Esophagus muscularis mucosa (tissue), 4 donors: Measurements from ENCODE around the gene NOD2. TPM values are rescaled to one million over a fixed set of nuclear protein-coding genes. Genes with fewer than 3 reads are reported as not detected.
A peak's percentile ranks its signal among the peaks of the same experiment; 100 is the strongest.

Experiments used
- DNase-seq: peaks from one replicate; pipeline ENCODE4 v3.0.0-alpha.2; 2017; ENCODE audit errors: extremely low spot score
- H3K27ac ChIP-seq, 4 donors: fragments of 200-600 bp; sonication (generic); replicated peaks in 1 of 4; 1 replicate in 3 of 4; 2 replicates in 1 of 4; pipeline ENCODE4 v1.5.1; 2016 to 2019; ENCODE audit warnings: mild to moderate bottlenecking in 1 of 4
- H3K27me3 ChIP-seq, 4 donors: fragments of 200-600 bp; sonication (generic); one replicate each; pipeline versions ENCODE4 v1.5.1 to v1.6.0; 2016 to 2019
- H3K36me3 ChIP-seq, 4 donors: fragments of 200-600 bp; sonication (generic); one replicate each; pipeline ENCODE4 v1.5.1; 2016 to 2019
- H3K4me1 ChIP-seq, 4 donors: fragments of 200-600 bp; sonication (generic); one replicate each; pipeline ENCODE4 v1.5.1; 2016 to 2019
- H3K4me3 ChIP-seq, 4 donors: fragments of 200-600 bp; sonication (generic); 1 replicate in 2 of 4; 2 replicates in 2 of 4; pipeline ENCODE4 v1.5.1; 2016 to 2019; ENCODE audit warnings: mild to moderate bottlenecking in 4 of 4, moderate library complexity in 1 of 4
- H3K9me3 ChIP-seq, 4 donors: fragments of 200-600 bp; sonication (generic); 1 replicate in 3 of 4; 2 replicates in 1 of 4; pipeline ENCODE4 v1.5.1; 2016 to 2019
- EP300 ChIP-seq: sonication (generic); formaldehyde crosslinking; IDR thresholded peaks from one replicate; pipeline ENCODE4 v1.6.1; 2017; ENCODE audit warnings: antibody characterized with exemption
- POLR2A ChIP-seq: fragments of 450-650 bp; IDR thresholded peaks from one replicate; pipeline ENCODE4 v1.6.1; 2017; ENCODE audit warnings: antibody characterized with exemption, moderate library complexity, mild to moderate bottlenecking, low read depth
- POLR2AphosphoS5 ChIP-seq, 2 donors: sonication (generic); formaldehyde crosslinking; IDR thresholded peaks; one replicate each; pipeline ENCODE4 v1.6.1; 2017; ENCODE audit warnings: antibody characterized with exemption in 2 of 2
- WGBS: methylation state at CpG from one replicate; pipeline ENCODE4 v1.1.5; 2018; 5-methylcytosine and 5-hydroxymethylcytosine counted together
- intact Hi-C: fragments of 100-400 bp; cut with DNase I; formaldehyde crosslinking; loops from one replicate; pipeline ENCODE4 v1.15.1; 2023
- total RNA-seq, 4 donors: library from RNA; depleted of rRNA; stranded (reverse); fragments of >200 nt; gene quantifications; one replicate each; pipeline versions ENCODE4 v1.1.0 to v1.2.1, GENCODE V29; 2016
- TF ChIP-seq, protein P1 (sequence below), 3 experiments: fragments of 200-600 bp in 2 of 3; fragments of 450-650 bp in 1 of 3; sonication (generic) in 2 of 3; IDR thresholded peaks; one replicate each; pipeline ENCODE4 v1.5.1; 2017 to 2019; ENCODE audit warnings: antibody characterized with exemption in 3 of 3, mild to moderate bottlenecking in 2 of 3, moderate library complexity in 1 of 3

NOD2 gene
- total RNA-seq, 4 donors from 2014 or later, result 1.2 to 6.0 (median 2.5) TPM

DNA sequence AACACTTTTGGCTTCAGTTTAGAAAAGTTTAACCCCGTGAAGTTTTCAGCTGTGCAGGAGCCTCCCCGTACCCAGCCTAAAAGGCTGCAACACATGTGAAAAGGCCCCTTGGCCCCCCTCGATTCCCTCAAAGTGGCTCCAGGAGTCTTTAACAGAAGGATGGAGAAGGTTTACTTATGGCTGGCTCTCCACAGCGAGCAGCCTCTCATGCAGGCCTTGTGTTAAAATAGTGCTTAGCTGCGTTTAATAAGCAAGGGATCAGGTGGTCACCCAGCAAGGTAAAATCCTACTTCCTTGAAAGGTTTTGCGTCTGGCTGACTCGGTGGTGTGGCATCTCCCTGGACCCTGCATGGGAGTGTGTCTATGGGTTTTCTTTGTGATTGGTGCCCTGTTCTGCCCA, 40.1 kb downstream of the NOD2 start:
- H3K36me3 ChIP-seq, result no peaks in the 10 kb centered on the region
- H3K9me3 ChIP-seq, result no peaks in the 10 kb centered on the region
- peaks cover 0 to 12% (median 6%) of the 10 kb centered on the region in 4 donors for H3K4me1 ChIP-seq
- DNase-seq, result peak; percentile 68
- H3K27me3 ChIP-seq, result no peaks in the 10 kb centered on the region
- H3K4me3 ChIP-seq, result no peak overlapping the region
- intact Hi-C loops, result no loop called here
- TF ChIP-seq, protein P1, sequence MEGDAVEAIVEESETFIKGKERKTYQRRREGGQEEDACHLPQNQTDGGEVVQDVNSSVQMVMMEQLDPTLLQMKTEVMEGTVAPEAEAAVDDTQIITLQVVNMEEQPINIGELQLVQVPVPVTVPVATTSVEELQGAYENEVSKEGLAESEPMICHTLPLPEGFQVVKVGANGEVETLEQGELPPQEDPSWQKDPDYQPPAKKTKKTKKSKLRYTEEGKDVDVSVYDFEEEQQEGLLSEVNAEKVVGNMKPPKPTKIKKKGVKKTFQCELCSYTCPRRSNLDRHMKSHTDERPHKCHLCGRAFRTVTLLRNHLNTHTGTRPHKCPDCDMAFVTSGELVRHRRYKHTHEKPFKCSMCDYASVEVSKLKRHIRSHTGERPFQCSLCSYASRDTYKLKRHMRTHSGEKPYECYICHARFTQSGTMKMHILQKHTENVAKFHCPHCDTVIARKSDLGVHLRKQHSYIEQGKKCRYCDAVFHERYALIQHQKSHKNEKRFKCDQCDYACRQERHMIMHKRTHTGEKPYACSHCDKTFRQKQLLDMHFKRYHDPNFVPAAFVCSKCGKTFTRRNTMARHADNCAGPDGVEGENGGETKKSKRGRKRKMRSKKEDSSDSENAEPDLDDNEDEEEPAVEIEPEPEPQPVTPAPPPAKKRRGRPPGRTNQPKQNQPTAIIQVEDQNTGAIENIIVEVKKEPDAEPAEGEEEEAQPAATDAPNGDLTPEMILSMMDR (IDR thresholded peaks at IDR 0.05), result no peak
- no peak for TF ChIP-seq POLR2AphosphoS5 (IDR thresholded peaks at IDR 0.05)
- no peak for TF ChIP-seq POLR2A
- no peak for TF ChIP-seq EP300
- H3K27ac ChIP-seq, result no peak overlapping the region
- 88% methylated on average over 7 of the region's 7 CpGs for WGBS

DNA sequence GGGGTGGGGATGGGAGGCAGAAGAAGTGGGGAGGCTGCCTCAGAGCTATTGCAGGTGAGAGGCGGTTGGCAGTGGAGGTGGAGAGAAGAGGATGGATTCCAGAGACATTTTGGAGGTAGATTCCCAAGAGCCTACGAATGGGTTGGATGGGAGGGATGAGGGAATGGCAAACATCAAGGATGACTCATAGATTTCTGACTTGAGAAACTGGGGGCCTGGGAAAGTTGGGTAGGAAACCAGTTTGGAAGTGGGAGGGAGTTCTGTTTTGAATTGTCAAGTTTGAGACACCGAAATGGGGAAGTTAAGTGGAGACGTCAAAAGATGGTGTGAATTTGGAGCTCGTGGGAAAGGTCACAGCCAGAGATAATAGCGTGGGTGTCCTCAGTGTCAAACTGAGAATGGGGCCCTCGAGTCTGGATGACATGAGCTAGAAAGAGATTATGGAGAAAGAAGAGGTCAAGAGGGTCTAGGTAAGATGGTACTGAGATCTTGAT, 42.3 kb downstream of the NOD2 start:
- H3K4me3 ChIP-seq, result no peak overlapping the region
- TF ChIP-seq, protein P1 (IDR thresholded peaks at IDR 0.05), result no peak
- TF ChIP-seq POLR2A (no peak), POLR2AphosphoS5 (IDR thresholded peaks at IDR 0.05) (no peak), EP300 (no peak)

DNA sequence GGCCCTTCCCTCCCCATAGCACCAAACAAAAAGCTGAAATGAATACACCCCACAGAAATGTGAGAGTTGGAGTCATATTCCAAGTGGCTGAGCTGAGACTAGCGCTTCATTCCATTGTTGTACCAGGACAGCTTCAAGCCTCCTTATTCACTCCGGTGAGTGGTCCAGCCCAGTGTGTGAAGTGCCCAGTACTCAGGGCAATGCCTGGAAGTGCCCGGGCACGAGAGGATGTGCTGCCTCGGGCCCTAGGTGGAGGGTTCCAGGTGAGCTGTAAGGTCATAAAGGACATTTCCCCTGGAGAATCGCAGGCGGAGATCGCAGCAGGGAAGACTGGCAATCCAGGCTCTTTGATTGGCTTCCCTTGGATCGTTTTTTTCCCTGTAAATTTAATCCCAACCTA, 43.0 kb downstream of the NOD2 start:
- 88% methylated on average over 8 of the region's 9 CpGs for WGBS
- H3K27me3 ChIP-seq, result no peaks in the 10 kb centered on the region
- peaks cover 0 to 15% (median 11%) of the 10 kb centered on the region in 4 donors for H3K4me1 ChIP-seq
- no peaks in the 10 kb centered on the region for H3K36me3 ChIP-seq
- no peaks in the 10 kb centered on the region for H3K9me3 ChIP-seq
- H3K4me3 ChIP-seq, result no peak overlapping the region
- H3K27ac ChIP-seq, result no peak overlapping the region
- intact Hi-C loops, result no loop called here
- peak; percentile 62 for DNase-seq
- TF ChIP-seq, protein P1 (IDR thresholded peaks at IDR 0.05), result no peak
- TF ChIP-seq POLR2AphosphoS5 (IDR thresholded peaks at IDR 0.05) (no peak), POLR2A (no peak), EP300 (no peak)

More for the DNA sequence above, 42.3 kb downstream of the NOD2 start:
- H3K27me3 ChIP-seq, result no peaks in the 10 kb centered on the region
- intact Hi-C loops, result no loop called here
- peak; percentile 34 for DNase-seq
- no peaks in the 10 kb centered on the region for H3K36me3 ChIP-seq
- no peaks in the 10 kb centered on the region for H3K9me3 ChIP-seq
- H3K27ac ChIP-seq, result no peak overlapping the region
- peaks cover 0 to 12% (median 6%) of the 10 kb centered on the region in 4 donors for H3K4me1 ChIP-seq
- WGBS, result 71% methylated on average over 7 of the region's 7 CpGs

DNA sequence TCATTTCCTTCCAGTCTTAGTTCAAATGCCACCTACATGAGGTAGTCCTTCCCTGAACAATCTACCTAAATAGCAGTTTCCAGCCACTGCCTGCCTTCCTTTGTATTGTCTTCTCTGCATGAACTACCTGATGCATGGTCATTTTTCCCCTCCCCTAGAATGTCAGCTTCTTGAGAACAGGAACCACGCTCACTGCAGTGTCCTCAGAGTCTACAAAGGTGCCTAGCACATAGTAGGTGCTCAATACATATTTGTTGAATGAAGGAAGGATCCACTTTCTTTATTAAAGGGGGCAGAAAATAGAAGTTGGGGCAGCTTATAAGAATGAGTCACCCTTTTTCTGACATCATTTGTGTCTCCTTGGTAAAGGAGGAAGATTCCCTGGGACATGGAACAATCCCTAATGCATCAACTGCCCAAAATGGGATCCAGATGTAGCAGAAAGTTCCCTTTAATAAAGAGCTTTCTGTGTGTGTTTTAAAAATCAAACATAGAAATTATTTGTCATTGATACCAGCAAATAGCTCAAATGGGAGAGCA, 44.1 kb downstream of the NOD2 start:
- 78% methylated on average over 1 of the region's 1 CpG for WGBS
- Histone ChIP-seq H3K36me3 (no peaks in the 10 kb centered on the region), H3K27ac (no peak overlapping the region), H3K27me3 (no peaks in the 10 kb centered on the region), H3K9me3 (no peaks in the 10 kb centered on the region), H3K4me3 (no peak overlapping the region), H3K4me1 (peaks cover 0 to 8% (median 6%) of the 10 kb centered on the region in 4 donors)
- DNase-seq, result peak; percentile 34
- no peak for TF ChIP-seq EP300
- intact Hi-C loops, result no loop called here

DNA sequence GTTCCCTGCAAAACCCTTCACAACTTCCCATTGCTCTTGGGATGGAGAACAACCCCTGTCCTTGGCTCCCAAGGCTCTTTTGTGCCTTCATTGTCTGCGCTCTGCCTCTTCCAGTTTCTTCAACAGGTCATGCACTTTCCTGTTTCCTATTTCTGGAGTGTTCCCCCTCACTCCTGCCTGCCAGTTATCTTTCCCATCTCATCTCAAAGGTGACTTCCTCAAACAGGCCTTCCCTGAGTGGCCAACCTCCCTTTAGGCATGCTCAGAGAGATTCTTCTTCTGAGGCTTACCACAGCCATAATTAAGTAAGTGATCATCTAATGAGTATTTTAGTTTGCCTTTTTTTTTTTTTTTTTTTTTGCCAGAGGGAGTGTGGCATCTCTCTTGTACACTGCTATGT, 45.6 kb downstream of the NOD2 start:
- Histone ChIP-seq H3K4me1 (peaks cover 12 to 23% (median 20%) of the 10 kb centered on the region in 4 donors), H3K27me3 (no peaks in the 10 kb centered on the region), H3K27ac (no peak overlapping the region), H3K4me3 (no peak overlapping the region), H3K36me3 (no peaks in the 10 kb centered on the region), H3K9me3 (no peaks in the 10 kb centered on the region)
- intact Hi-C loops, result no loop called here
- WGBS, result 93% methylated on average over 1 of the region's 1 CpG
- DNase-seq, result peak; percentile 21
- TF ChIP-seq, protein P1 (IDR thresholded peaks at IDR 0.05), result no peak
- TF ChIP-seq POLR2A (no peak), EP300 (no peak), POLR2AphosphoS5 (IDR thresholded peaks at IDR 0.05) (no peak)
